ENCODE data around the gene NOX1.
"Not testable (repeated sequence)": the region's sequence is repeated elsewhere in the genome, so short reads cannot be mapped to it uniquely, and the experiment has no call there.

Gene NOX1

DNA sequence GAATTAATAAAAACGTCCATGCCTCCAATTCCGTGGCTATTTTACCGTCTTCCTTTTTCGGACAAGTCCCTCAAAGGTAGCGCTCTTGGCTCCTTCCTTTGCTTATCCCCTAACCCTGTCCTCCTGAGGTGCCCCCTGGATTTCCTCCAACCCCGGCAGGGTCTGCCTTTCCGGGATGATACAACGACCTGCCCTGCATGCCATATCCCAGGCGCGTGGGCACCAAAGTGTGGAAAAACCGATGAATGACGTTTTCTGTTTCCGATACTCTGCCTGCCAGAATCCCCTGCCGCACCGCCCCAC is 54.7 kb downstream of the NOX1 start:
- no peak for DNase-seq

DNA sequence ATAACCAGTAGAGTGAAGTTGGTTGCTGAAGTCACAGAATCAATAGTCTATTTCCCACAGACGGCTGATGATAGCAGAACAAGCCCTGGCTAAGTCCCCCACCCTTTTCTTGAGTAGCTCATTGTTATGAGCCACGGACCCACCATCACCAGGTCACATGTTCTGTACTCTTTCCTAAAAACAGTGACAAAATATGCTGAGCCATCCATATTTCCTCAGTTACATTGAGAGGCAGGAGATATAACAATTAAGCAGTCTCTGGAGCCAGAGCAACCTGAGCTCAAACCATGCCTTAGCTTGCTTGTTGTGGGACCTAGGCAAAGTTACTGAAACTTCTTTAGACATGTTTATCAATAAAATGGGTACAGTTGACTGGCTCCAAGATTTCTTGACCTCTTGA is 56.8 kb downstream of the NOX1 start:
- no peak for DNase-seq

DNA sequence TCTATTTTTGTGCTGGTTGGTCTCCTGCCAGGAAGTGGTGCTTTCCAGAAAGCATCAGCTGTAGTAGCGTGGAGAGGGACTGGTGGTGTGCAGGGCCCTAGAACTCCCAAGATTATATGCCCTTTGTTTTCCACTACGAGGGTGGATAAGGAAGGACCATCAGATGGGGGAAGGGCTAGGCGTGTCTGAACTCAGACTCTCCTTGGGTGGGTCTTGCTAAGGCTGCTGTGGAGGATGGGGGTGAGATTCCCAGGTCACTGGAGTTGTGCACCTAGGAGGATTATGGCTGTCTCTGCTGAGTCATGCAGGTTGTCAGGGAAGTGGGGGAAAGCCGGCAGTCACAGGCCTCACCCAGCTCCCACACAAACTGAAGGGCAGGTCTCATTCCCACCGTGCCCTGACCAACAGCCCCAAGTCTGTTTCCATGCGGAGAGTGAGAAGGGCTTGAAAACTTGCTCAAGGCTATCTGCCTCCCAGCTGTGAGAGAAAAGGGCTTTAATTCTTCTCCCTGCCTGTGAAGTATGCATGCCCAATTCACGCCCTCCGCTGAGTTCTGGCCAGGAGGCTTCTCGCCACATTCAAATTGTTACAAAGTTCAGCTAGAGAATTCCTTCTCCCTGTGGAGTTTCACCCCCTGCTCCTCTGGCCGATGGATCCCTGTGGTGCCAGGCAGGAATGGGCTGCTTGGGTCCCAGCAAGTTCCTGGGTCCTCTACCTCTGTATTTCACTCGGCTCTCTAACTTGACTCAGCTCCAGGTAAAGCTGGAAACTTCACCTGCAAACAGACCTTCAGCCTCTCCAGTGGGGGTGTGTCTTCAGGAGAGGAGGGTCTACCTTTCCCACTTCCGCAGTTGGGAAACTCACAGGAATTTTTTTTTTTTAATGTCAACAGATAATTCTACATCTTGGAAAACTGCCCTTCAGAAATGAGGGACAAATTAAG is 61.7 kb downstream of the NOX1 start:
- no peak for DNase-seq

DNA sequence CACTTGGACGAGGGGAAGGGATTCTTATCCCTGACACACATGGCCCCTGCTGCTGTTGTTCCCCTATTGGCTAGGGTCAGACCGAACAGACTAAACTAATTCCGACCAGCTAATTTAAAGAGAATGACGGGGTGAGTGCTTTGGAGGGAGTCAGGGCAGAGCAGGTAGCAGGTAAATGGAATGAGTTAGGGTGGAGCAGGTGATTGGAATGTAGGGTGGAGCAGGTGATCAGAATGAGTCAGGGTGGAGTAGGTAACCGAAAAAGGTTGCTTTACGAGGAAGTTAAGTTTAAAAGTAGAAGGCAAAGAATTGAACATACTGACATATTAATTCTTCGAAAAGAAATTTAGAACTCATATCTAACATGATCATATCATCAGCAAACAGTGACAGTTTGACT is 65.9 kb downstream of the NOX1 start:
- DNase-seq, result not testable (repeated sequence)

DNA sequence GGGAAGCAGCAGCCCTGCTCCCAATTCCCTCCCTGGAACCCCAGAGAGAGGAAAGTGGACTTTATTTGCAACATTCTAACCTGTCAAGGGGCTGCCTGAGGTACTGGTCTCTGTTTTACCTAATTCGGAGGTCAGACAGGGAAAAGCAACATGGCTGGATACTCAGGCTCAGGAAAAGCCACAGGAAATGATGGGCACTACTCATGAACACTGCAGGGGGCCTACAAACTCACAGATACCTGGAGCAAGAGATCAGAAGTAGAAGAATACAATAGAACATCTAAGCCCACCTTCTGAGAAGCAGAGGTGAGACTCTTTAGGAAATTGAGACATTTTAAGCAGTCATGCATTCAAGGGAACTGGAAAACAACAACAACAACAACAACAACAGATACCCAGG is 69.4 kb downstream of the NOX1 start:
- no peak for DNase-seq

DNA sequence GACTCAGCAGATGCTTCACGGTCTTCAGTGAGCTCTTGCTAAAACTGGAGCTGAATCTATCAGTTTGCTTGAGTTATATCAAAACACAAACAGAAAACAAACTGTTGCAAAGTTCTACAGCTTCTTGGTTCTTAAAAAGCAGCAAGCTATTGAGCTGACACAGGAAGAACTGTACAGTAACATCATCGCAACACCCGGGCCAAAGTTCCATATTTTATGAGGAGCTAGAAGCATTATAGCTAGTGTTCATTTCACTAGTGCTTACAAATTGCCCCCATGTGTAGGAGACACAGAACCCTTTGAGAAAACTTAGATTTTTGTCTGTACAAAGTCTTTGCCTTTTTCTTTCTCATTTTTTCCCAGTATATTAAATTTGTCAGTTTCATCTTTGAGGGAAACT is 71.3 kb downstream of the NOX1 start:
- no peak for DNase-seq

DNA sequence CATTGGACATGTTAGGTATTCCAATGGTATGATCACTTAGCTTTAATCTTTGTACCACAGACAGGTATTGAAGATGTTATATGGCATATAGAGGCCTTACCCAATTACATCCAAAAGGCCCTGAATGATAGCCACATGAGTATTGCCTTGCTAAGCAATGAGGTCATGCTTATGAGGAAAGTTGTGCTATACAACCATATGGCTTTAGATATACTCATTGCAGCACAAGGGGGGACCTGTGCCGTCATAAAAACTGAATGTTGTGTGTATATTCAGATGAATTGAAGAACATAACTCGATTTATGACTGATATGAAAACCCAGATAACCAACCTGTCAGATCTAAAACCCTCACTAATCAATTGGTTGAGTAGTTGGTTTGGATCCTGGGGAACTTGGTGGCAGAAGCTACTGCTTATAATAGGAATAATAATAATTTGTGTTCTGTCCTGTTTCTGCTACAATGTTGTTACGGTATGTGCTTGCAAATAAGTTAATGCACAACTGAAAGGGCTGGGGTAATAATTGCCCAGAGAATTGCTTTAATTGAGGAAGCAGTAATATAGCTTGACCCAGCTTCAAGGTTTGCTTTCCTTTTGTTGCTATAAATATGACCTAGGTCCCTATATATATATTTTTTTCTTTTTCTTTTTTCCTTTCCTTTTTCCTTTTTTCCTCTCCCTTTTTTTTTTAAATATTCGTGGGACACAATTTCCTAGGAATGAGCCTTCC is 75.5 kb downstream of the NOX1 start:
- no peak for DNase-seq

DNA sequence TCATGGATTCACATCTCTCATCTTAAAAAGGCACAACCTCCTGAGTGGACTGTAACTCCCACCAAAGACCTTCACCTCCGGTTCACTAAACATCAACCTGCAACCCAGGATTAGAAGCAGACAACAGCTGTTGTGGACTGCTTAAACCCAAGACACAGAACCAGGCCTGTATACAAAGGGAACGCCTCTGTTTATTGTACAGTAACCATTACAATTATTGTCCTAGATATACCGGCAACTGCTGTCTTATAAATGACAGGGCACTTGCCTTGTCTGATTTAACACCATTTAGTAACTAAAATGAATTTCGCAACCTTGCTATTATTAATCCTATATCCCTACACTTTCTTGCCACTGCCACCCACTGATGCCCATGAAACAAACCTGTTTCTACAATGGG is 76.8 kb downstream of the NOX1 start:
- no peak for DNase-seq

DNA sequence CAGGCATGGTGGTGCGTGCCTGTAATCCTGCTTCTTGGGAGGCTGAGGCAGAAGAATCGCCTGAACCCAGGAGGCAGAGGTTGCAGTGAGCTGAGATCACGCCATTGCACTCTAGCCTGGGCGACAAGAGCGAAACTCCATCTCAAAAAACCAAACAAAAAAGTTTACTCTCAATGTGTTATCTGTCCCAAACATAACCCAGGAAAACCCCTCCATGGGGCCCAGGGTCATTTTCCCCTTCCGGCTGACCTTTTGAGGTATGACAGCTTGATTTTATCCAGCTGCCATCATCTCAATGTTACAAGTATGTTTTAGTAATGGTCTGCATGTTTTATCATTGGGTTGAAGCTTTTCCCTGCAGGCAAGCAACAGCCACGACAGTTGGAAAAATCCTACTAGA is 77.8 kb downstream of the NOX1 start:
- DNase-seq, result not testable (repeated sequence)

Data from activated CD4-positive, alpha-beta T cell treated with anti-CD3 and anti-CD28 coated beads for 48 hours (primary cell).